GM12891 (cell line): ENCODE data around the gene RBP3.

Experiments used
- DNase-seq: peaks from one replicate; pipeline ENCODE4 v3.0.0; 2011; ENCODE audit warnings: low spot score; ENCODE audit not compliant: insufficient read length
- FAIRE-seq: peaks from 2 replicates; lab custom pipeline; 2011; peaks lifted over from hg19 to GRCh38; lab: Jason Lieb, UNC
- PAX5 ChIP-seq: IDR thresholded peaks from 2 replicates; pipeline ENCODE4 v1.6.1; 2011; ENCODE audit warnings: low read length, moderate library complexity, mild to moderate bottlenecking; ENCODE audit not compliant: insufficient read depth, severe bottlenecking
- POLR2A ChIP-seq: IDR thresholded peaks from 2 replicates; pipeline ENCODE4 v1.6.1; 2011; ENCODE audit warnings: low read depth, low read length, control low read depth
- POLR2AphosphoS5 ChIP-seq: IDR thresholded peaks from 2 replicates; pipeline ENCODE4 v1.6.1; 2011; ENCODE audit warnings: low read depth, low read length, control low read depth
- POU2F2 ChIP-seq: IDR thresholded peaks from 2 replicates; pipeline ENCODE4 v1.6.1; 2011; ENCODE audit warnings: low read depth, mild to moderate bottlenecking, control low read depth, low read length, moderate library complexity
- SPI1 ChIP-seq: IDR thresholded peaks from 2 replicates; pipeline ENCODE4 v1.6.1; 2011; ENCODE audit warnings: low read depth, low read length, control low read depth
- TAF1 ChIP-seq: IDR thresholded peaks from 2 replicates; pipeline ENCODE4 v1.6.1; 2011; ENCODE audit warnings: low read depth, low read length, control low read depth

The RBP3 gene

DNA sequence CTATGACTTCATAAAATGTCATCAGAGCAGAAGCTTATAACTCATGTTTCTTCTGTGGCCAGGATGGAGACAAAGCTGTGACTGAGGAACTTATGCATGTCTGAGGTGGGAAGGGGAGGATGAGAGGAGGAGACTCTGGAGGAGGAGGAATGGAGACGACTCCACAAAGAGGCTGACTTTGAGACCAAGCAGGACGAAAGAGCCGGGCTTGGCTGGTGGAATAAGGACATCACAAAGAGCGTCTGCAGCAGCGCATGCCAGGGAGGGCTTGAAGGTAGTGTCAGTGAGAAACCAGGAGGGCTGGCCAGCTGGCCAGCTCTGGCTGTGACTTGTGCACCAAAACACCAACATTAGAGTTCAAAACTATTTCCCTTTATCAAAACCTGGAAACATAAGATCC, 32.0 kb upstream of the RBP3 start:
- DNase-seq, result no peak
- TF ChIP-seq POU2F2 (no peak), SPI1 (no peak), PAX5 (no peak), POLR2A (no peak), POLR2AphosphoS5 (no peak), TAF1 (no peak)
- FAIRE-seq, result no peak

DNA sequence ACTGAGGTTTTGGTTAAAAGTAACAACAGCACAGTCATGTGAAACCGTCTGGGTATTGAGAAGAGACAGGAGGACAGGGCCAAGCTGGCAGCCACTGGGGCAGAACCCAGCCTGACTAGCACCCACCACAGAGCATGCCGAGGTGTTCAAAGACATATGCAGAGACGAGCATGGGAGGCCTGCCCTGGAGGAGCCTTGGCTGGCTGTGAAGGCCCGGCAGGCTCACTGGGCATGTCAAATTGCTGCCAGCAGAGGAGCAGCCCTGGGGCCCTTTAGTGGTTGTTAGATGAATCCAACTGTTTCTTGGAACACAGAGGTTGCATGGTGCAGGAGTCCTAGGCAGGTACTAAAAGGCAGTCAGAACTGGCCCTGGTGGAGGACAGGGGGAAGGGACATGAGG, 30.9 kb upstream of the RBP3 start:
- FAIRE-seq (no peak), DNase-seq (no peak)
- TF ChIP-seq POLR2A (no peak), TAF1 (no peak), PAX5 (no peak), SPI1 (no peak), POU2F2 (no peak), POLR2AphosphoS5 (no peak)

DNA sequence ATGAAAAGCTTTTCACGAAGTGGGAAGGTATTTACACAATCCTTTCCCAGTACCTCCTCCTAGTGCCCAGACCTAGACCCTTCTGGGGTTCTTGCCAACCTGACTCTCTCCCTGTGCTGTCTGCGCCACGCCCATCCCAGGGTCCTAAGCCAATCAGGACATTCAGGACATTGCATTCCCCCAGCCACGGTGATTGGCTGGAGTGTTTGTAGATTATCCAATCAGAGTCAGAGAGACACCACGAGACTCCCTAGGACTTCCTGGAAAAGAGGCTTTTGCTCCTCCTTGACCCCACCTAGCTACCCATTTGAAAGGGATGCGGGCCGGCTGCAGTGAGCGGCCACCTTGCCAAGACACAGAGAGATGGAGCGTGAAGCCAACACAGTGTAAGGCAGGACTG, 29.5 kb upstream of the RBP3 start:
- TF ChIP-seq POLR2AphosphoS5, result no peak
- TF ChIP-seq PAX5, result no peak
- no peak for FAIRE-seq
- DNase-seq, result no peak

DNA sequence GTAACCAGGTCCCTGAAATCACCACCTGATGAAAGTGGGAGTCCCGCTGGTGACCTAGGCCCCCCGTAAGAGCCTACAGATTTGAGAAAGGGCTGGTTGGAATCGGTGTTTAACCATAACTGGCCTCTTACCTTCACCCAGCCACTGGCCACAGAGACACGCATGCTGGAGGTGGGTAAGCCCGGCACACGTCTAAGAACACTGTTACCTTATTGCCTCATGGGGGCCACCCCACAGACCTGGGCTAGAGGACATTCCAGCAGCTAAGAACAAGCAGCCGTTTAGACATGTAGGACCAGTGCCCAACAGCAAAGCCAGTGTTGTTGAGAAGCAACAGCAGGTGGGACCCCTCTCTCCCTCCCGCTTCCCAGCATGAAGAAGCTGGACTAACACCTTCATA, 28.4 kb upstream of the RBP3 start:
- FAIRE-seq (no peak), DNase-seq (no peak)
- TF ChIP-seq POU2F2, result no peak
- TF ChIP-seq SPI1, result no peak
- TF ChIP-seq POLR2AphosphoS5, result no peak
- no peak for TF ChIP-seq TAF1
- no peak for TF ChIP-seq PAX5
- TF ChIP-seq POLR2A, result no peak

DNA sequence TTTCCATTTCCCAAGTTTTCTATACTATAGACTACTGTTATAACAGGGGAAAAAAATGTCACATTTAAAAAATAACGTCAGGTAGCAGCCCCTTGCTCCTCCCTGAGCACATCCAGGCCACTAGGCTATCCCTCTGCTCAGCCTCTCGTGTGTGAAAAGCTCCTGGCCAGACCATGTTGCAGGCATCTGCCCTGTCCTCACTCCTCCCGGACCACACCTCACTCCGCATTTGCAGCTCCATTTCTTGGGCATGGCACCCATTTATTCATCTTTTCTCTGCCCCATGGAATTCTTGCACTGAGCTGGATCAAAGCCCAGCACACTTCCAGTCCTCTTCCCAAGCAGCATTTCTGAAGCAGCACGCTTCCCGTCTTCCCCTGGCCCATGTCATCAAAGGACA, 27.4 kb upstream of the RBP3 start:
- TF ChIP-seq SPI1 (no peak), POU2F2 (no peak)
- no peak for DNase-seq
- FAIRE-seq, result no peak

DNA sequence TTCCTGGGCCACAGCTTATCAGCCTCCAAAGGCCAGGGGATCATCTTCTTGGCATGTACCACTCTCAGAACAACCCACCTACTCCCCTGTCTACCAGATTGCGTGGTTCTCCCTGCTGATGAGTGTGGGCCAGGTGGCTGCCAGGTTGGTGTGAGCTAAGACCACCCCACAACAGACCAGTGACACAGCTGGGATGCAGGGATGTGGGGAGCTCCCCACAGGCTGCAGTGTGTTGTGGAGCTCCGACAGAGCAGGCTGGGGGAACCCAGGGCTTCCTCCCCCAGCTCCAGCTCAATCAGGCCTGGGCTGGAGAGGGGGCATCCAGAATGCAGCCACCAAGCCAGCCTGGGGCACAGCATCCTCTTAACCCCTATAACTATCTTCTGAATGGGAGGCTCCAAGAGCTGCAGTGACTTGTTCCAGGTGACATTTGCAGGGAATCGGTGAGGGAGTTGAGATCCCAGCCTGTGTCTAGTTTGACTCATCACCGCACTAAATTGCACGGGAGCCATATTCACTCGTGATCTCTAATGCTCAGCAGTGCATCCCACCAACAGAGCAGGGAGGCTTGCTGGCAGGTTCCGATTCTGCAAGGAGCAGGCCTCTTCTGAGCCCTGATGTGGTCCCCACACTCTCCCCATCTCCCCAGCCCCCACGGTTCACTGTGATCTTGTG, 26.5 kb upstream of the RBP3 start:
- TF ChIP-seq SPI1 (no peak), TAF1 (no peak), POLR2A (no peak), POLR2AphosphoS5 (no peak), POU2F2 (no peak), PAX5 (no peak)
- no peak for DNase-seq
- FAIRE-seq, result no peak

DNA sequence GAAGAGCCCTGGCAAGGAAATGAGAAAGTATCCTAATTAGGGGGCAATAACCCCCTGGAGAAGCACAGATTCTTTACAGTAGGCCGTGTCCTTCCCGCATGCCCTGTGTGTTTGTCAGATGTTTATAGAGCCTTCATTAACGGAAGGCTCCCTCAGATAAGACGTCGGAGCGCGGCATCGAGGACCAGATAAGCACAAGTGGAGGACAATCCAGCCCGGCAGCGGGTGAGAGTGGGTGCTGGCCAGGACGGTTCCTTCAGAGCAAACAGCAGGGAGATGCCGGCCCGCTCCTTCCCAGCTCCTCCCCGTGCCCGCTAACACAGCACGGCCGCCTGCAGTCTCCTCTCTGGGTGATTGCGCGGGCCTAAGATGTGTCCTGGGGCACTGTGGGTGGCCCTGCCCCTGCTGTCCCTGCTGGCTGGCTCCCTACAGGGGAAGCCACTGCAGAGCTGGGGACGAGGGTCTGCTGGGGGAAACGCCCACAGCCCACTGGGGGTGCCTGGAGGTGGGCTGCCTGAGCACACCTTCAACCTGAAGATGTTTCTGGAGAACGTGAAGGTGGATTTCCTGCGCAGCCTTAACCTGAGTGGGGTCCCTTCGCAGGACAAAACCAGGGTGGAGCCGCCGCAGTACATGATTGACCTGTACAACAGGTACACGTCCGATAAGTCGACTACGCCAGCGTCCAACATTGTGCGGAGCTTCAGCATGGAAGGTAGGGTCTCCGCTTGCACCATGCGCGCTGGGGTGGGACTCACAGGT, 25.7 kb upstream of the RBP3 start, which contains the start of gene GDF2:
Gene GDF2 (plus strand): TSS at position 155 of the 762 bp plus-strand sequence. CDS start 215 bp downstream, at position 370.
- DNase-seq, result no peak
- TF ChIP-seq POU2F2 (no peak), POLR2AphosphoS5 (no peak), POLR2A (no peak), PAX5 (no peak), TAF1 (no peak)
- FAIRE-seq, result no peak

DNA sequence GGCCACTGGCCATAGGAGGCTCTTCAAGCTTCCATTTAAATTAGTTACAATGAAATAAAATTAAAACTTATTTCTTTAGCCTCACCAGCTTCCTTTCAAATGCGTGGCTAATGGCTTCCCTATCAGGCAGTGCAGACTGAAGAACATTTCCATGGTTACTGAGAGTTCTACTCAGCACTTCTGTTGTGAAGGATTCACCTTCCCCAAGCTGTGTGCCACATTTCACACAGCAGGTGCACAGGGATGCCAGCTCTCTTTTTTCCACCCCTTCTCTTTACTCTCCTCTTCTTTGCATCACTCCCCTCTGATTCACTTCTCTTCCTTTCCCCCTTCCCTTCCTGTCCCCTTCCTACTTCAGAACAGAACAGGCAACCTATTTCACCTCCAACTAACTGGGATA, 25.1 kb upstream of the RBP3 start:
- no peak for FAIRE-seq
- no peak for TF ChIP-seq SPI1
- TF ChIP-seq POU2F2, result no peak
- TF ChIP-seq TAF1, result no peak
- no peak for TF ChIP-seq POLR2AphosphoS5
- no peak for TF ChIP-seq POLR2A
- TF ChIP-seq PAX5, result no peak
- DNase-seq, result no peak

DNA sequence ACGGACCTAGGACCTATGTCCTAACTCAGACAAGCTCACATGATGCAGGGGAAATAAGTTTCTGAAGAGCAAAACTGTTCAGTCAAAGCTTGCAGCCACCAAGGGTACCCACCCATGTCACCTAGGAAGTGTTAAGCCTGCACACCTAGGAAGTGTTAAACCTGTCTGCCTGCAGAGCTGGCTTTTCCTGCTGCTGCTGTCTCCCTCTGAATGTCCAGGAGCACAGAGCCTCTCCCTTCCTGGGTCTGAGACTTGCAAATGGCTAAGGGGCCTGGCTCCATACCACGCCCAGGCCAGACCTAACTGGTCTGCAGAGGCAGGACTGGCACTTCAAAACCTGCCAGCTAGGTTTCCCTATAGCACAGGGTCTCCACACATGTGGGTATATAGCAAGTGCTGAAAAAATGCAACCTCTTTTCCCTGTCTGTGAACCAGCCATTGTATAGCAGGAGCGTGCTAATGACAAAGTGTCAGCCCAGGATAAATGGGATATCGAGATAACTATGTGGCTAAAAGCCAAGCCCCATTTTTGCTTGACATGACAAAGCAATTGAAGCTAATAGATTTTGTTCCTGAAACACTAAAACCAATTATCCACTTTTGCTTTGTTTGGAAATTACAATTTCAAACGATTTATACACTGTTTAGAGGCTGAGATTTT, 24.4 kb upstream of the RBP3 start:
- no peak for FAIRE-seq
- no peak for DNase-seq
- TF ChIP-seq TAF1 (no peak), POLR2AphosphoS5 (no peak), PAX5 (no peak), POLR2A (no peak), POU2F2 (no peak), SPI1 (no peak)
